NCI-H1694 treated with DMSO at 0.1 percent for 48 hours (cell line): Measurements from ENCODE around the gene TXNDC2.

ENCODE experiments used
- DNase-seq: peaks from one replicate; lab custom pipeline; 2025; lab: John Stamatoyannopoulos, UW

The TXNDC2 gene

GRCh38 chr18:9933865-9934264, 48.1 kb downstream of the TXNDC2 start:
- no peak for DNase-seq

GRCh38 chr18:9934274-9934673, 48.5 kb downstream of the TXNDC2 start:
- no peak for DNase-seq
